ENCODE results near the gene PRELID1.

DNA sequence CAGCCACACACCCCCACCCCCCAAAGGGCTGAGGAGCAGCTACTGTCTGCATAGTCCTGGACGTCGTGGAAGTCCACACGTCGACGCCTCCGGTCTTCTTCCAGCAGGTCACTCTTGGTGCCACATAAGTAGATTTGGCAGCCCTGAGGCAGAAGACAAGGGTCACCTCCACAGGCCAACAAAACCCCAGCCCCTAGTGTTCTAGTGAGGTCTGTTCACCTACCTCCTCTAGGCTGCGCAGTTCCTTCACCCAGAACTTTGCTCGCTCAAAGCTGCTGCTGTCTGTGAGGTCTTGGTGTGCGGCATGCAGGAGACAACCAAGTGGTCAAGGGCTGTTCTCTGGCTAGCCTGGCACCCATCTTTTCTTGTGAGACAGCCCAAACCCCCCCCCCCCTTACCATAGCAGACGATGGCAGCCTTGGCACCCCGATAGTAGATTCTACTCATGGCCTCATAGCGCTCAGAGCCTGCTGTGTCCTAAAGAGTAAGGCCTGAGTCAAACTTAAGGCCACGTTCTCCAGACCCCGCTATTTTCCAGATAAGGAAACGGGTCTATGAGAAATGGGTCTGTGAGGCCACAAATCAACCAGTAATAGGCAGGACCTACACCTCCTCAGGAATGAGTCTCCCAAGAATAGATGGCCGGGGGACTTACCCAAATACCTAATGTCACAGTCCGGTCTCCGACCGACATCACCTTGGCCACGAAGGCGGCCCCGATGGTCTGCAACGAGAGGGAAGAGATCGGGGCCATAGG, 1.1 kb upstream of the PRELID1 start:
- TF ChIP-seq, protein P1, sequence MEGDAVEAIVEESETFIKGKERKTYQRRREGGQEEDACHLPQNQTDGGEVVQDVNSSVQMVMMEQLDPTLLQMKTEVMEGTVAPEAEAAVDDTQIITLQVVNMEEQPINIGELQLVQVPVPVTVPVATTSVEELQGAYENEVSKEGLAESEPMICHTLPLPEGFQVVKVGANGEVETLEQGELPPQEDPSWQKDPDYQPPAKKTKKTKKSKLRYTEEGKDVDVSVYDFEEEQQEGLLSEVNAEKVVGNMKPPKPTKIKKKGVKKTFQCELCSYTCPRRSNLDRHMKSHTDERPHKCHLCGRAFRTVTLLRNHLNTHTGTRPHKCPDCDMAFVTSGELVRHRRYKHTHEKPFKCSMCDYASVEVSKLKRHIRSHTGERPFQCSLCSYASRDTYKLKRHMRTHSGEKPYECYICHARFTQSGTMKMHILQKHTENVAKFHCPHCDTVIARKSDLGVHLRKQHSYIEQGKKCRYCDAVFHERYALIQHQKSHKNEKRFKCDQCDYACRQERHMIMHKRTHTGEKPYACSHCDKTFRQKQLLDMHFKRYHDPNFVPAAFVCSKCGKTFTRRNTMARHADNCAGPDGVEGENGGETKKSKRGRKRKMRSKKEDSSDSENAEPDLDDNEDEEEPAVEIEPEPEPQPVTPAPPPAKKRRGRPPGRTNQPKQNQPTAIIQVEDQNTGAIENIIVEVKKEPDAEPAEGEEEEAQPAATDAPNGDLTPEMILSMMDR (conservative IDR thresholded peaks at IDR 0.05 in 1 of 2, IDR thresholded peaks at IDR 0.05 in 1 of 2; ENCODE audit: extremely low read depth in 1 of 2, insufficient read depth in 1 of 2, low read depth in 1 of 2, low read length in 2 of 2) = no peak
- no peak for TF ChIP-seq EZH2 (IDR thresholded peaks at IDR 0.05; ENCODE audit: borderline replicate concordance, low read length)

All from mammary epithelial cell (primary cell).